Motor neuron (in vitro differentiated cells): ENCODE results near the gene TNNT1. TPM values are rescaled to one million over a fixed set of nuclear protein-coding genes. Genes with fewer than 3 reads are reported as not detected.
A peak's percentile ranks its signal among the peaks of the same experiment; 100 is the strongest.

ENCODE experiments used
- ATAC-seq, 8 experiments: fragments of 200-7000 bp; cut with Tn5 transposase; replicated peaks in 6 of 8; 2 replicates each; pipeline ENCODE4 v1.8.0; 2021; ENCODE audit warnings: mild to moderate bottlenecking in 8 of 8, moderate library complexity in 8 of 8
- H3K27ac ChIP-seq, 2 donors: fragments of 250-450 bp; sonication (Bioruptor Pico); 2 replicates each; pipeline ENCODE4 v1.9.0; 2021; ENCODE audit warnings: antibody characterized with exemption in 2 of 2, mild to moderate bottlenecking in 2 of 2, moderate library complexity in 1 of 2
- H3K4me1 ChIP-seq, 2 donors: fragments of 250-450 bp; sonication (Bioruptor Pico); replicated peaks in 1 of 2; 2 replicates each; pipeline ENCODE4 v1.6.1; 2021; ENCODE audit warnings: antibody characterized with exemption in 2 of 2, mild to moderate bottlenecking in 2 of 2, moderate library complexity in 1 of 2
- H3K4me3 ChIP-seq, 5 donors: fragments of 250-450 bp; sonication (Bioruptor Pico); 2 replicates each; pipeline ENCODE4 v1.9.0; 2021; ENCODE audit warnings: antibody characterized with exemption in 5 of 5, mild to moderate bottlenecking in 5 of 5, moderate library complexity in 4 of 5
- WGBS, 10 experiments: fragments of 450-650 bp; shearing (Covaris generic); methylation state at CpG; one replicate each; pipeline ENCODE4 v1.0.0; 2022; 5-methylcytosine and 5-hydroxymethylcytosine counted together
- in situ Hi-C, 9 experiments: fragments of 400-800 bp; cut with MboI; loops; one replicate each; pipeline ENCODE4 v1.15.0; 2021; ENCODE audit warnings: low sequenced_read_pairs in 9 of 9, low pct_unique_long_range_greater_than_20kb in 2 of 9; ENCODE audit not compliant: unreplicated experiment in 9 of 9
- total RNA-seq, 8 experiments: library from RNA; unstranded; fragments of 300-600 nt; gene quantifications; 2 replicates each; pipeline versions ENCODE4 v1.2.3 to v1.2.4, GENCODE V29; 2022

TNNT1 gene
- total RNA-seq, 8 experiments from 2014 or later: 1.2 to 36.8 (median 3.9) TPM

DNA sequence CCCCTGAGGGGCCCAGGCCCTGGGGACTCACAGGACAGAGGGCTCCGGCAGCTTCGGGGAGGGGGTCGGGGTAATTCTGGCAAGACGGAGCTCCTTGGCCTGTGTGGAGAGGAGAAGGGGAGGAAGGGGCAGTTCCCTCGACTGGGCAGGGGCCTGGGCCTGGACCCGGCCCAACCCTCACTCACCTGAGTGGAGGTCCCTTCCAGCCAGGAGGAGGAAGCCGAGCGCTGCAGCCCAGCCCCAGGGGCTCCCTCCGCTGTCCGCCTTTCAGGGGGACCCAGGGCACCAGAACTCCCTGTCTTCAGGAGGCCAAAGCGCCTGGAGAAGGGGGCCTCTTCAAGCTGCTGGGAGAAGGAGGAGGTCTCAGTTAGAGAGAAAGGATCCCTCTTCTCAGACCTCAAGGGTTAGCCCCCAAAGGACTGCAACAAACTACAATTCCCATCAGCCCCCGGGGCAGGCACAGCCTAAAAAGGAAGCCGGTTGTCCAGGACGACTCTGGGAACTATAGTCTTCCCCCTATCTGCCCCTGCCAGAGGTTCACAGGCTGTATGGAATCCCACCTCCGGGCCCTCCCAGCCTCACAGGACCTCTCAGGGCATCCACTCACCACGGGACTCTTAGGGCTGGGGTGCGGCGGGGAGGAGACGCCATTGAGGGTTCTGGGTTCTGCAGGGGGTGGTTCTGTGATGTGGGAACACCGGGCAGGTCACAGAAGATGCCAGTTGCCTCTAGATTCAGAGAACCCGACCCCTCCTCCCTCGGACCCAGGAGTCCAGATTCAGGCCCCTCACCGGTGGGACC is 53.5 kb downstream of the TNNT1 start:
- no peak overlapping the region for H3K27ac ChIP-seq
- ATAC-seq: peak in 1 of 8 experiments; percentile 63
- 80 to 100% methylated on average over 1 of the region's 23 CpGs; no CpG with 5 or more reads in 8 of the 10 experiments for WGBS, 10 experiments
- H3K4me1 ChIP-seq: peaks cover 5 to 7% of the 10 kb centered on the region in 2 donors
- in situ Hi-C loops: no loop called here
- H3K4me3 ChIP-seq: no peak overlapping the region

DNA sequence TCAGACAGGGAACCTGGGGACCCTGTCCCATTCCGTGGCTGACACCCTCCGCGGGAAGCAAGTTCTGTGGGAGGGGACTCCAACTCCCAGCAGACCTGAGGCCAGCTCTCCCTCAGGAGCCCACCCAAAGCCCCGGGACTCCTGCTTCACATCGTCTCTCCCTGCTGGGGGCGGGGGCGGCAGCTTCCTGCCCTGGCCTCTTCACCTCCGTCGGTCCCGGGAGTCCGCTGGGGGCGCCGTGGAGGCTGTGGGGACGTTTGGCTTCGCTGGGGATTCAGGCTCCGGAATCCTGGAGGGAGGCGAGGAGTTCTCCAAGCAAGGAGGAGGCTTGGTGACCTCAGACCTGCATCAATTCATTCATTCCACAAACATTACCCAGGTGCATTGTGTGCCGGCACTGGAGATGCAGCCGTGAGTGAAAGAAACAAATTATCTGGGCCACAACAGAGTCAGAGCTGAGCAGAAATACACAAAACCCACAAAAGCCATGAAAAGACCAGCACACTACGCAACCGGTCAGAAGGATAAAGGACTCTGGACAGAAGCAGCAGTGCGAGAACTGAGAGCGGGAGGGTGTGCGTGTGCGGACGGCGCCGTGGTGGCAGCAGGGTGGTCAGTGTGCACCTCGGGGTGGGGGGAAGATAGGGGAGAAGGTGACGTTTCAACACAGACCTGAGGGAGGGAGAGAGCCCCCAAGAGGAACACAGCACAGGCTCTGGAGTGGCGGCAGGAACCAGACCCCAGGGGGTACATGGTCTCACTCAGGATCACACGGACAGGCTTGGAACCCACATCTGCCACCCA is 54.3 kb downstream of the TNNT1 start:
- Histone ChIP-seq H3K27ac (no peak overlapping the region), H3K4me1 (peaks cover under 1 to 2% of the 10 kb centered on the region in 2 donors), H3K4me3 (no peak overlapping the region)
- no peak for ATAC-seq
- 40 to 98% (median 92%) methylated on average over 1 to 10 of the region's 32 CpGs; no CpG with 5 or more reads in 5 of the 10 experiments for WGBS, 10 experiments
- in situ Hi-C loops: no loop called here

DNA sequence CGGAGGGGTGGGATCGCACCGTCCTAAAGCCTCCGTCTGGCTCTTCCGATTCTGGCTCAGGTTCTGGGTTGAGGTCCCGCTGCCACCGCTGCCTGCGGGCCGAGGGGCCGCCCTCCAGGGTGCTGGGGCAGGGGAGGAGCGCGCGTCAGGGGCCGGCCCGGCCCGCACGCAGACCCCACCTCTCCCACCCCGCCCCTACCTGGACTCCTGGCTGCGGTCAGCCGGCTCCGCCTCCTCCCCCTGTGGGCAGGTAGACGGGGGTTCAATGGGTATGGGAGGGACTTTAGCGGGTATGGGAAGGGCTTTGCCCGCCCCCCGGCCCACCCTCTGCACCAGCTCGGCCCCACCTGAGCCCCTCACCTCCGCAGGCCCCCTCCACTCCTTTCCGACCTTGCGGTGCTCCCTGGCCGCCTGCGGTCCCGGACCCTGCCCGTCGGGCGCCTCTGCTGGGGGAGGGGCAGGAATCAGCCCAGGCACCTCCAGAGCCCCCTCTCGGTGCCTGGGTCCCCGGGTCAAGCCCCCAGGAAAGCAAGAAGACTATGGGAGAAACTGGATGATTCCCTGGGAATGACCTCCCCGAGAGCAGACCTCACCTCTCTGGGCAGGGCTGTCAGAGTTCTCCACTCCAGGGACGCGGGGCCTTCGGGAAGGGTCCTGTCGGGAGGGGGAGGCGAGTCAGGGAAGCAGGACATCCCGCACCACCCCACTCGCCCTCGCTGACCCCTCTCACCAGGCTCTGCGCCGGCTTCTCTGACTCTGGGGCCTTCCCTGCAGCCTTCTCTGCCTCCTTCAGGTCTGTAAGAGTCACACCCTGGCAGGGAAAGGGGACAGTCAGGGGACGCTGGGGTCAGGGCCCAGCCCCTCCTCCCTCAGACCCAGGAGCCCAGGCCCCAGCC is 56.3 kb downstream of the TNNT1 start:
- Histone ChIP-seq H3K4me3 (no peak overlapping the region), H3K4me1 (peaks cover 12 to 13% of the 10 kb centered on the region in 2 donors), H3K27ac (no peak overlapping the region)
- ATAC-seq: no peak
- in situ Hi-C loops: no loop called here
- no CpG with 5 or more reads among the region's 49 CpGs for WGBS, 10 experiments

DNA sequence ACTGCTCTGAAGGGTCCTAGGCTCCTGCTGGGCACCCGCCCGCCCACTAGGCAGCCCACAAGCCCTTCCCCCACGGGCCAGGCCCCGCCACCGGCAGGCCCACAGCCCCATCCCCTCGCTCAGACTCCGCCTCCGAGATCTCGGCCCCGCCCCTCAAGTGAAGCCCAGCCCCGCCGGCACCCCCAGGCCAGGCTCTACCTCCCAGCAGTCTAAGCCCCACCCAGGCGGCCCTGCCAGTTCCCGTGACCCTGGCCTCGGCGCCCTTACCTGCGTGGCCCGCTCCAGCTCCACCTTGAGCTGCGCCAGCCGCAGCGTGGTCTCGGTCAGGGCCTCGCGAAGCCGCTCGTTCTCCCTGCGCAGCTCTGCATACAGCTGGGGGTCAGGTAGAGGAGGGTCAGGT is 57.1 kb downstream of the TNNT1 start:
- WGBS, 10 experiments: no CpG with 5 or more reads among the region's 27 CpGs
- no peak for ATAC-seq
- Histone ChIP-seq H3K4me3 (no peak overlapping the region), H3K4me1 (peaks cover 12 to 15% of the 10 kb centered on the region in 2 donors), H3K27ac (no peak overlapping the region)
- in situ Hi-C loops: no loop called here

DNA sequence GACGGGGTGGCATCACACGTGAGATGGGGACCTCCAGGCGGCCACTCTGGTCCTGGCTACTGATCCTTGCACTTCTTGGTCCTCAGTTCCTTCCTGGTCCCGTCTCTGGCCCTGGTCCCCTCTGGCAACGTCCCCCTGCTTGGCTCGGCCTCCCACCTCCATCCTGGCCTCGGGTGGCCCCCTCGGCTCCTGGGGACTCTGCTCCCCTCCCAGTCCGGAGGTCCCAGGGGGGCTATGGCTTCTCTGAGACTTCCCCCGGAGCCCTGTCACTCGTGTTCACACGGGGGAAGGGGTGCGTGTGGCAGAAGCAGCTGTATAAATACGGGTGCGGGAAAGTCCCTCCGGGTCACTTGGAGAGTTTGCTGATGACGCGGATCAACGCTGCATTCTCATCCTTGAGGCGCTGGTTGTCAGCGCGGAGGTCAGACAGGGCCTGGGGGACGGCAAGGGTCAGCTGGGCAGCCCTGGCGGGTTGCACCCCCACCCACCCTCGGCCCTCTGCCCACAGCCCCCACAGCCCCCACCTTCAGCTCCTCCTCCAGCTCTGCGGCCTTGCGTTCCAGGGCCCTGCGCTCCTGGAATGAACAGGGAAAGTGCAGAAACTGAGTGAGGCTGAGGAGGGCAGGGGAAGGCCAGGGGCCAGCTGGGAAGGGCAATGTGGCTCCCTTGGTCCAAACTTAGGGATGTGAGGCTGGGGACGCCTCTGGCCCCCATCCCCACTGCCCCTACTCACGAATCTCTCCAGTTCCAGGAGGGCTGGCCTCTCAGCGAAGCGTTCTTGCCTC is 57.7 kb downstream of the TNNT1 start:
- in situ Hi-C loops: no loop called here
- ATAC-seq: no peak
- no peak overlapping the region for H3K27ac ChIP-seq
- peaks cover 12 to 16% of the 10 kb centered on the region in 2 donors for H3K4me1 ChIP-seq
- 60 to 100% (median 80%) methylated on average over 1 to 4 of the region's 32 CpGs; no CpG with 5 or more reads in 5 of the 10 experiments for WGBS, 10 experiments
- H3K4me3 ChIP-seq: no peak overlapping the region

DNA sequence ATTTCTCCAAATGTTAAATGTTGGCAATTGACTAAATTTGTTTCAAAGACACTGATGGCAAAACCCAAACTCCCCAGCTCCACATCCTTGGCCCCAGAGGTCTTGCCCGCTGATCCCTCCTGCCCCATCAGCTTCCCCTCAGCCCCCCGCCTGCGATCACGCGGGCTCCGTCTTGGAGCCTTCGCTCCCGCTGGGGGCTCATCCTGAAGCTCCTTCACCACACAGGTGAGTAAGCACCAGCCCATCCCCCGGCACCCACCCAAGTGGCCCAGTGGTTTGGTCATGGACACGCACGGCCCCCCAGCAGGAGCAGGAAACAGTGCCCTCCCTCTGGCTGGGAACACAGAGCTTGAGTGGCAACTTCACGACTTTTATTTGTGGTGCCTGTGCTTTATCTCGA is 58.4 kb downstream of the TNNT1 start:
- Histone ChIP-seq H3K27ac (no peak overlapping the region), H3K4me3 (no peak overlapping the region), H3K4me1 (peaks cover 16 to 23% of the 10 kb centered on the region in 2 donors)
- ATAC-seq: no peak
- in situ Hi-C loops: no loop called here
- 100% methylated on average over 2 of the region's 13 CpGs; no CpG with 5 or more reads in 9 of the 10 experiments for WGBS, 10 experiments

DNA sequence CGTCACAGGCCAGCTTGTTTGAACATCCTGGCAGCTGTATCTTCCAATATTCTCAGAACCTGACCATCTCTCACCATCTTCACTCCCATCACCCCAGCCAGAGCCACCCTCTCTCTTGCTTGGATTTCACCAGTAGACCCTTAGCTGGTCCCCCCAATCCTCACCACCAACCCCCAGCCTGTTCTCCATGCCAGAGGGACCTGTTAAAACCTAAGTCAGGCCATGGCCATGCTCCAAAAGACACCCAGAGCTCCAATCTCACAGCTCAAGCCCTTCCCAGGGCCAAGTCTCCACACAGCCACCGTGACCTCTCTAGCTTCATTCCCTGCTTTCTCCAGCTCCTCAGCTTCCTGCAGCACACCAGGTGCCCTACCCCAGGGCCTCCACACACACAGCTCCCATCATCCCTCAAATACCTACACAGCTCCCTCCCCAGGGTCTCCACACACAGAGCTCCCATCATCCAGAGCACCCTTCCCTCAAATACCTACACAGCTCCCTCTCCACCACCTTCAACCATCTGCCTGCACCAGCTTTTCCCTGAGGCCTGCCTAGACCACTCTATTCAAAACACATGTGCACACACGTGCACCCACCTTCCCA is 59.6 kb downstream of the TNNT1 start:
- no peak for ATAC-seq
- WGBS, 10 experiments: 40 to 100% (median 95%) methylated on average over 1 to 2 of the region's 3 CpGs; no CpG with 5 or more reads in 6 of the 10 experiments
- Histone ChIP-seq H3K27ac (no peak overlapping the region), H3K4me1 (peaks cover 16 to 23% of the 10 kb centered on the region in 2 donors), H3K4me3 (no peak overlapping the region)
- in situ Hi-C loops: no loop called here

DNA sequence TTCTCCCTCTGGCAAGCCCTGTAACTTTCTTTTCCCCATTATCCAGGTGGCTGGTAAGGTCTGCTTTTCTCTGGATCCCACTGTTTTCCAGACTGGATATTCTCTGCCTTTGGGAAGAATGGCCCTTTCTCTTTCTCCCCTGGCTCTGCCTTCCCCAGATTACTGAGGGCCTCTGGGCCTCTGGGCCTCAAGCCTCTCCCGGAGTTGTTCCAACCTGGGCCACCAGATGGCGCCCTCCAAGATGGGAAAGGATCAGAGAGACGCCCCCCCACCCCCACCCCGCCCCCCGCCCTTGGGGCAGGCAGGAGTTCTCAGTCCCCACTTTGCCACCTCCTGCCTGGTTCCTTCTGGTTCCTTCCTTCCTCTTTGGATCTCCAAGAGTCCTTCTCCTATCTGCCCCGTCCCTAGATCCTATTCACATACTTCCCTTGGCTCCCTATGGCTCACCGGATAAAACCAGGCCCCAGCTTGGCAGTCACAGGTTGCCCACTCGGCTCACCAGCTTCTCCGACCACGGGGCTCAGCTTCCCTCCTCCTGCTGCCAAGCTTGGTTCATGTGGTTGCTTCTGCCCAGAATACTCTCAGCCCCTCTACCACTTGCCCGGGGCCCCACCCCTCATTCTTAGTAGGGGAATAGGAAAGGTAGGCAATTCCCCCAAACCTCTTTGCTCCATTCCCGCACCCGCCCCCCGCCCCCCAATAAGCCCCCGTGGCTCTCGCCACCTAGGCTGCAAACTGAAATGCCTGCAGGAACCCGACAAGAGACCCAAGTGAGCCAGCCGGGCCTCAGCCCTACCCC is 60.3 kb downstream of the TNNT1 start:
- H3K4me3 ChIP-seq: peak overlapping the region in 1 of 5 donors; percentile 56
- ATAC-seq: peak in 2 of 8 experiments; percentile 4 to 14
- H3K27ac ChIP-seq: peak overlapping the region; percentile 63 to 70
- in situ Hi-C loops: no loop called here
- WGBS, 10 experiments: 60 to 100% (median 80%) methylated on average over 1 to 2 of the region's 18 CpGs; no CpG with 5 or more reads in 7 of the 10 experiments
- peaks cover 16 to 23% of the 10 kb centered on the region in 2 donors for H3K4me1 ChIP-seq

DNA sequence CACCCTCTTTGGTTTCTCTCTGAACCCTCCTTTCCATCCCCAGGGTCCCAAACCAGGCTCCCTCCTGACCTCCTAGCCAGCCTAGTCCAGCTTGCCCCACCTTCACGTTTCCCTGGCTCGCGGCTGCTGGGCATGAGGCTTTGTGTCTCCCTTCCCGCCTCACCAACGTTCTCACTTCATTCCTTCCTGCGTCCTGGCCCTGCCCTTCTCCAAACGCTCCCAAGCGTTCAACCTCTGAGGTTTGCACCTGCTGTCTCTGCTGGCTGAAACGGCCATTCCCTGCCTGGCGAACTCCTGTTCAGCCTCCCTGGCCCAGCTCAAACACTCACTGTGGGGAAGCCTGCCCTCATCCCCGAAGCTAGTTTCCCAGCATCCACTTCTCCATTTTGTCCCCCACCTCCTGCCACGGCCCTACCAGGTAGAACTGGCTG is 61.0 kb downstream of the TNNT1 start:
- WGBS, 10 experiments: 46 to 83% (median 77%) methylated on average over 1 to 11 of the region's 12 CpGs; no CpG with 5 or more reads in 1 of the 10 experiments
- ATAC-seq: no peak
- Histone ChIP-seq H3K27ac (peak overlapping the region; percentile 63 to 70), H3K4me1 (peaks cover 16 to 23% of the 10 kb centered on the region in 2 donors), H3K4me3 (peak overlapping the region; percentile 42 to 56 (median 43))
- in situ Hi-C loops: no loop called here

DNA sequence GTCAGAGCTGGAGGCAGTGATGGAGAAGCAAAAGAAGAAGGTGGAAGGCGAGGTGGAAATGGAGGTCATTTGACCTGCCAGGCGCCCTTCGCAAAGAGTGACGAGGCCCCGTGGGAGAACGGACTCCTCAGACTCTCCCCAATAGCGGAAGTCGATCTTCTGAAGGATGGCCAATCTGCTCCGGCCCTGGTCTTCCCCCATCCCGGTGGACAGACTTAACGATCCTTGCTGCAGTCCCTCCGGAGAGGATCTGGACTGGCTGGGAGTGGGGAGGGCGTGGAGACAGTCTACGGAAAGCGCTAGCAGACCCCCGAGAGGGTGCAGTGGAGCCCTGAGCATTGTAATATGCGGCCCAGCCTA is 61.5 kb downstream of the TNNT1 start:
- peak in 7 of 8 experiments; percentile 4 to 35 (median 24) for ATAC-seq
- Histone ChIP-seq H3K4me3 (peak overlapping the region; percentile 42 to 56 (median 43)), H3K27ac (peak overlapping the region; percentile 63 to 70), H3K4me1 (peaks cover 16 to 23% of the 10 kb centered on the region in 2 donors)
- in situ Hi-C loops: no loop called here
- WGBS, 10 experiments: 0 to 50% (median 12%) methylated on average over 1 to 8 of the region's 17 CpGs; no CpG with 5 or more reads in 4 of the 10 experiments
